Measurements from ENCODE around the gene PSEN1. TPM values are rescaled to one million over a fixed set of nuclear protein-coding genes. Genes with fewer than 3 reads are reported as not detected.

The PSEN1 gene
- polyA plus RNA-seq, 1 donor (not counting 4 experiments of a cell fraction or from before 2014, with no cell fraction given) = 32.6 TPM

DNA sequence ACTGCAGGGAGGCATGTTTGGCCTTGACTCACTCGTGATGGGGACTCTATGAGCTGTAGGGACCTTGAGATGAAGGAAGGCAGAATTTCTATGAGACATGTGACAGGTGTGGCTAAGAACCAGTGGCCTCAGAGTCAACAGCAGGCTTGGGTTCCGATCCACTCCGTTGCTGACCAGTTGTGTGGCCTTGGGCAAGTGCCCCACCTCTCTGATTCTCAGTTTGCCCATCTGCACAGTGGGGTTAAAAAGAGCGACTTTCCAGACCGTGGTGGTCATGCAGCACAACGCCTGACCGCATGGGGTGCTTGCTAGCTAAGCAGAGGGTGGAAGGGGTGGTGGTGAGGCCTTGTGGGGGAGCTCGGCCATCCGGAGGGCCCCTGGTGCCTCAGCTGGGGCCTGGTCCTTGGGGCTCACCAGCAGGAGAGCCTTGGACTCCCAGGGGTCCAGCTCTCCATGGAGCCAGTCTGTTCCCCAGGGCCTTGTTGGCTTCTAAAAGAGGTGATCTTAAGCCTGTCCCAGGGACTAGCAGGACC, 119.5 kb downstream of the PSEN1 start:
- Histone ChIP-seq H4K20me1 (ENCODE audit: control insufficient read depth, extremely low read depth, insufficient read depth, low read length) (no peaks in the 10 kb centered on the region), H3K4me1 (ENCODE audit: control insufficient read depth, extremely low read depth, insufficient read depth, low read length) (peaks cover 2% of the 10 kb centered on the region), H3K79me2 (ENCODE audit: control insufficient read depth, insufficient read depth, low read length) (no peaks in the 10 kb centered on the region), H3K4me3 (ENCODE audit: control insufficient read depth in 2 of 3, extremely low read depth in 1 of 3, insufficient read depth in 2 of 3, low read depth in 1 of 3, low read length in 3 of 3) (no peak overlapping the region), H3K36me3 (ENCODE audit: control insufficient read depth in 2 of 2, extremely low read depth in 1 of 2, insufficient read depth in 2 of 2, low read length in 2 of 2) (no peaks in the 10 kb centered on the region), H2AFZ (ENCODE audit: control insufficient read depth, low read length) (no peak overlapping the region), H3K9ac (ENCODE audit: control insufficient read depth, extremely low read depth, insufficient read depth, low read length) (no peak overlapping the region), H3K4me2 (ENCODE audit: control insufficient read depth, extremely low read depth, insufficient read depth, low read depth, low read length) (no peak overlapping the region), H3K9me1 (ENCODE audit: control insufficient read depth, extremely low read depth, insufficient read depth, low read length) (no peaks in the 10 kb centered on the region), H3K27ac (ENCODE audit: control insufficient read depth, insufficient read depth, low read length) (no peak overlapping the region), H3K9me3 (ENCODE audit: control insufficient read depth, low read depth, low read length) (no peaks in the 10 kb centered on the region), H3K27me3 (ENCODE audit: control insufficient read depth, extremely low read depth, insufficient read depth, low read length) (no peaks in the 10 kb centered on the region)
- FAIRE-seq (no peak), DNase-seq (ENCODE audit: low read depth, low spot score) (no peak)
- dilution Hi-C loops (cut with MboI; ENCODE audit: extremely low pct_ligation_motif_present, low sequenced_read_pairs) = no loop called here
- no peak for TF ChIP-seq EZH2 (IDR thresholded peaks at IDR 0.05; ENCODE audit: low read length)
- TF ChIP-seq, protein P1, sequence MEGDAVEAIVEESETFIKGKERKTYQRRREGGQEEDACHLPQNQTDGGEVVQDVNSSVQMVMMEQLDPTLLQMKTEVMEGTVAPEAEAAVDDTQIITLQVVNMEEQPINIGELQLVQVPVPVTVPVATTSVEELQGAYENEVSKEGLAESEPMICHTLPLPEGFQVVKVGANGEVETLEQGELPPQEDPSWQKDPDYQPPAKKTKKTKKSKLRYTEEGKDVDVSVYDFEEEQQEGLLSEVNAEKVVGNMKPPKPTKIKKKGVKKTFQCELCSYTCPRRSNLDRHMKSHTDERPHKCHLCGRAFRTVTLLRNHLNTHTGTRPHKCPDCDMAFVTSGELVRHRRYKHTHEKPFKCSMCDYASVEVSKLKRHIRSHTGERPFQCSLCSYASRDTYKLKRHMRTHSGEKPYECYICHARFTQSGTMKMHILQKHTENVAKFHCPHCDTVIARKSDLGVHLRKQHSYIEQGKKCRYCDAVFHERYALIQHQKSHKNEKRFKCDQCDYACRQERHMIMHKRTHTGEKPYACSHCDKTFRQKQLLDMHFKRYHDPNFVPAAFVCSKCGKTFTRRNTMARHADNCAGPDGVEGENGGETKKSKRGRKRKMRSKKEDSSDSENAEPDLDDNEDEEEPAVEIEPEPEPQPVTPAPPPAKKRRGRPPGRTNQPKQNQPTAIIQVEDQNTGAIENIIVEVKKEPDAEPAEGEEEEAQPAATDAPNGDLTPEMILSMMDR (optimal IDR thresholded peaks at IDR 0.05 in 1 of 3, IDR thresholded peaks at IDR 0.05 in 1 of 3, conservative IDR thresholded peaks at IDR 0.05 in 1 of 3; ENCODE audit: extremely low read depth in 1 of 3, insufficient read depth in 2 of 3, low read length in 3 of 3) = no peak

DNA sequence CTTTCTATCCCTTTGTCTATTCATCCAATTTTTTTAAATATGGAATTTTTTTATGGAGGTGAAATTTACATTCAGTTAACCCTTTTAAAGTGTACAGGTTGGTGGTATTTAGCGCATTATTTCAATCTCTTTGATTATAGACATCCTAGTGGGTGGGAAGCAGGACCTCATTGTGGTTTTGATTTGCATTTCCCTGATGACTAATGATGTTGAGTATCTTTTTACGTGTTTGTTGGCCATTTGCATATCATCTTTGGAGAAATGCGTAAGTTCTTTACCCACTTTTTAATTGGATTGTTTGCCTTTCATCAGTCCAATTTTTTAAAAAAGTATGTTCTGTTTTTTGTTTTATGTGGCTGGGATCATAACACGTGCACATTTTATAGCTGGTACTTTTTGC, 121.8 kb downstream of the PSEN1 start:
- Histone ChIP-seq H3K4me1 (ENCODE audit: control insufficient read depth, extremely low read depth, insufficient read depth, low read length) (peaks cover 2% of the 10 kb centered on the region), H2AFZ (ENCODE audit: control insufficient read depth, low read length) (no peak overlapping the region), H3K27ac (ENCODE audit: control insufficient read depth, insufficient read depth, low read length) (no peak overlapping the region), H3K4me3 (ENCODE audit: control insufficient read depth in 2 of 3, extremely low read depth in 1 of 3, insufficient read depth in 2 of 3, low read depth in 1 of 3, low read length in 3 of 3) (no peak overlapping the region), H3K4me2 (ENCODE audit: control insufficient read depth, extremely low read depth, insufficient read depth, low read depth, low read length) (no peak overlapping the region), H3K79me2 (ENCODE audit: control insufficient read depth, insufficient read depth, low read length) (no peaks in the 10 kb centered on the region), H3K27me3 (ENCODE audit: control insufficient read depth, extremely low read depth, insufficient read depth, low read length) (no peaks in the 10 kb centered on the region), H4K20me1 (ENCODE audit: control insufficient read depth, extremely low read depth, insufficient read depth, low read length) (no peaks in the 10 kb centered on the region), H3K9ac (ENCODE audit: control insufficient read depth, extremely low read depth, insufficient read depth, low read length) (no peak overlapping the region), H3K36me3 (ENCODE audit: control insufficient read depth in 2 of 2, extremely low read depth in 1 of 2, insufficient read depth in 2 of 2, low read length in 2 of 2) (no peaks in the 10 kb centered on the region), H3K9me1 (ENCODE audit: control insufficient read depth, extremely low read depth, insufficient read depth, low read length) (no peaks in the 10 kb centered on the region), H3K9me3 (ENCODE audit: control insufficient read depth, low read depth, low read length) (no peaks in the 10 kb centered on the region)
- FAIRE-seq (no peak), DNase-seq (ENCODE audit: low read depth, low spot score) (no peak)
- dilution Hi-C loops (cut with MboI; ENCODE audit: extremely low pct_ligation_motif_present, low sequenced_read_pairs) = no loop called here
- TF ChIP-seq, protein P1 (optimal IDR thresholded peaks at IDR 0.05 in 1 of 3, IDR thresholded peaks at IDR 0.05 in 1 of 3, conservative IDR thresholded peaks at IDR 0.05 in 1 of 3; ENCODE audit: extremely low read depth in 1 of 3, insufficient read depth in 2 of 3, low read length in 3 of 3) = no peak
- TF ChIP-seq EZH2 (IDR thresholded peaks at IDR 0.05; ENCODE audit: low read length) = no peak
